ENCODE measurements around the gene HS2ST1. TPM values are rescaled to one million over a fixed set of nuclear protein-coding genes. Genes with fewer than 3 reads are reported as not detected.
"Not testable (repeated sequence)": the region's sequence is repeated elsewhere in the genome, so short reads cannot be mapped to it uniquely, and the experiment has no call there.

Gene HS2ST1
- total RNA-seq, 4 donors from 2014 or later, result 11.7 to 25.3 (median 16.9) TPM

DNA sequence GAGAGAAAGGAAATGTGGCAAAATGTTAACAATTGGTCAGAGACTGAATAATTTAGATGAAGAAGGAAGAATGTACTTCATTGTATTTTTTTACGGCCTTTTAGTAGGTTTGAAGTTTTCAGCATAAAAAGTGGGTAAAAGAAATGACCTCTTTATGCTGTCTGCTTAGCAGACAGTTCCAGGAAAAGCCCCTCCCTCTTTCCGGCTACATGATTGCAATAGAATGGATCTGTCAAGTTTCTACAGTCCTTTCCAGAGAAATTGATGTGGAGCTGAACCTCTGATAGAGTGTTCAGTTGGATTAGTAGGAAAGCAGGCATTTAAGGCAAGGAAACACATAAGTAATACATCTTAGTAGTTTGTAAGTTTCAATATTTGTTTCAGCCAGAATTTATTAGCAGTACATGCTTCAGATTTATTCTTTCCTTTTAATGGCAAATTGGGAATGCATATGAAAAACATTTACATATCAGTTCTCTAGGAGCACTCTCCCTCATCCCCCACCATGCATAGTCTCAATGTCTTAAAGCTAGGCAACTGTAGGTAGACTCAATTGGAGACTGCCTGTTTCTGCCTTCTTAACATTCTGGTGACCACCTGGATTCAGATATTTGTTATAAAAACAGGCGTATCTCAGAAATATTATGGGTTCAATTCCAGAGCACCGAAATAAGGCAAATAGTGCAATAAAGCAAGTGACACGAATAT, 36.4 kb downstream of the HS2ST1 start:
- no peak for DNase-seq (ENCODE audit: low spot score)
- TF ChIP-seq, protein P1, sequence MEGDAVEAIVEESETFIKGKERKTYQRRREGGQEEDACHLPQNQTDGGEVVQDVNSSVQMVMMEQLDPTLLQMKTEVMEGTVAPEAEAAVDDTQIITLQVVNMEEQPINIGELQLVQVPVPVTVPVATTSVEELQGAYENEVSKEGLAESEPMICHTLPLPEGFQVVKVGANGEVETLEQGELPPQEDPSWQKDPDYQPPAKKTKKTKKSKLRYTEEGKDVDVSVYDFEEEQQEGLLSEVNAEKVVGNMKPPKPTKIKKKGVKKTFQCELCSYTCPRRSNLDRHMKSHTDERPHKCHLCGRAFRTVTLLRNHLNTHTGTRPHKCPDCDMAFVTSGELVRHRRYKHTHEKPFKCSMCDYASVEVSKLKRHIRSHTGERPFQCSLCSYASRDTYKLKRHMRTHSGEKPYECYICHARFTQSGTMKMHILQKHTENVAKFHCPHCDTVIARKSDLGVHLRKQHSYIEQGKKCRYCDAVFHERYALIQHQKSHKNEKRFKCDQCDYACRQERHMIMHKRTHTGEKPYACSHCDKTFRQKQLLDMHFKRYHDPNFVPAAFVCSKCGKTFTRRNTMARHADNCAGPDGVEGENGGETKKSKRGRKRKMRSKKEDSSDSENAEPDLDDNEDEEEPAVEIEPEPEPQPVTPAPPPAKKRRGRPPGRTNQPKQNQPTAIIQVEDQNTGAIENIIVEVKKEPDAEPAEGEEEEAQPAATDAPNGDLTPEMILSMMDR (IDR thresholded peaks at IDR 0.05), result no peak
- no peak for ATAC-seq (ENCODE audit: low FRiP score)

DNA sequence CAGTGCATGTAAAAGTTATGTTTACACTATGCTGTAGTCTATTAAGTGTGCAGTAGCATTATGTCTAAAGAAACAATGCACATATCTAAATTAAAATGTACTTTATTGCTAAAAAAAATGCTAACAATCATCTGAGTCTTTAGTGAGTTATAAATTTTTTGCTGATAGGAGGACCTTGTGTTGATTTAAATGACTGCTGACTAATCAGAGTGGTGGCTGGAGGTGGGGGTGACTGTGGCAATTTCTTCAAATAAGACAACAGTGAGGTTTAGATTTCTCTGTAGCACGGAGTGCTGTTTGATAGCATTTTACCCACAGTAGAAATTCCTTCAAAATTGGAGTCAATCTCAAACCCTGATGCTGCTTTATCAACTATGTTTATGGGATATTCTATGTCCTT, 37.0 kb downstream of the HS2ST1 start:
- ATAC-seq (ENCODE audit: low FRiP score), result no peak
- TF ChIP-seq, protein P1 (IDR thresholded peaks at IDR 0.05), result no peak
- DNase-seq (ENCODE audit: low spot score), result no peak

DNA sequence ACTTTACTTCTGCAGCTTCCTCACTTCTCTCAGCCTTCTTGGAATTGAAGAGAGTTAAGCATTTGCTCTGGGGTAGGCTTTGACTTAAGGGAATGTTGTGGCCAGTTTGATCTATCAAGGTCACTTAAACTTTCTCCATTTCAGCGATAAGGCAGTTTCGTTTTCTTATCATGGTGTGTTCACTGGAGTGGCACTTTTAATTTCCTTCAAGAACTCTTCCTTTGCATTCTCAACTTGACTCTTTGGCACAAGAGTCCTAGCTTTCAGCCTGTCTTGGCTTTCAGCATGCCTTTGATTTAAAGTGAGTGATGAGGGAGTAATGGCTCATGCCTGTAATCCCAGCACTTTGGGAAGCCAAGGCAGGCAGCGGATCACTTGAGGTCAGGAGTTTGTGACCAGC, 38.7 kb downstream of the HS2ST1 start:
- DNase-seq (ENCODE audit: low spot score), result no peak
- TF ChIP-seq, protein P1 (IDR thresholded peaks at IDR 0.05), result no peak
- ATAC-seq (ENCODE audit: low FRiP score), result no peak

DNA sequence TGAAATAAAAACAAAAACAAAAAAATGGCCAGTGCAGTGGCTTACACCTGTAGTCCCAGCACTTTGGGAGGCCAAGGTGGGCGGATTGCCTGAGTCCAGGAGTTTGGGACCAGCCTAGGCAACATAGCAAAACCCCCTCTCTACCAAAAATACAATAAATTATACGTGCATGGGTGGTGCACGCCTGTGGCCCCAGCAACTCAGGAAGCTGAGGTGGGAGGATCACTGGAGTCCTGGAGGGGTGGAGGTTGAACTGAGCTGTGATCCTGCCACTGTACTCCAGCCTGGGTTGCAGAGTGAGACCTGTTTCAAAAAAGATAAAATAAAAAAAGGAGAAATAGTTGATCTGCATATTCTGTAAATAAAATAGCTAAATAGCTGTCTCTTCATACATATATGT, 41.2 kb downstream of the HS2ST1 start:
- DNase-seq (ENCODE audit: low spot score) (no peak), ATAC-seq (ENCODE audit: low FRiP score) (no peak)
- TF ChIP-seq, protein P1 (IDR thresholded peaks at IDR 0.05), result no peak

DNA sequence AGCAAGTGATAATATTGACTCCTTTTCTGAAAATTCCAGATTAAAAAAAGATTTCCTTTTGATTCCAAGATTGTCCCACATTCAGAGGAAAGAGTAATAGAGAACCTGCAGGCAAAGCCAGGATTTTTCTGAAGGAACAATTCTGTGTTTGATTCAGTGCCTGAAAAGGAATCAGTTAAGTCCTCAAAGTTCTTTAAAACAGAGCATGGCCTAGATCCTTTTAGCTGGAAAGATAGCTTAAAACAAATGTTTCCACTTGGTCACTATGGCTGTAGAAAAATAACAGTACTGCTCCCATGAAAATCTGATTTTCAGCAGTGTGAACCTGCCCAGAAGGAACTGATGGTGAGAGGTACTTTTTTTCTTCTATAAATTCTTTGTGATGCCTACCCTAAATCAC, 41.8 kb downstream of the HS2ST1 start:
- TF ChIP-seq, protein P1 (IDR thresholded peaks at IDR 0.05), result no peak
- DNase-seq (ENCODE audit: low spot score) (no peak), ATAC-seq (ENCODE audit: low FRiP score) (no peak)

DNA sequence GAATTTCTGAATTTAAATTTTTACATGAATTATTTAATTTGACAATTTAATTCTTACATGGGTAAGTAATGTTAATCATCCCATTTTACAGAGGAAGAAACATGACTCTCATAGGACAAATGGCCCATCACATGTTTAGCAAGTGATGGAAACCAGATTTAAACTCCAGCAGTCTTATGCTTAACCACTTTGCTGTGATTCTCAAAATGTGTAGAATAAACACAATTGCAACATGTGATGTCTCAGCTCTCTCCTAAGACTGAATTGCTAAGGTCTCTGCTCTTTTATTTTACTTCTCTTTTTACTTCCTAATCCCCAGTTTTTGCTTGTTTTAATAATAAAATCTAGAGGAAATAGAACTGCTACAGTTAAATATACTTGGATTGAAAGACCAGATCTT, 42.8 kb downstream of the HS2ST1 start:
- TF ChIP-seq, protein P1 (IDR thresholded peaks at IDR 0.05), result no peak
- DNase-seq (ENCODE audit: low spot score), result no peak
- ATAC-seq (ENCODE audit: low FRiP score), result no peak

DNA sequence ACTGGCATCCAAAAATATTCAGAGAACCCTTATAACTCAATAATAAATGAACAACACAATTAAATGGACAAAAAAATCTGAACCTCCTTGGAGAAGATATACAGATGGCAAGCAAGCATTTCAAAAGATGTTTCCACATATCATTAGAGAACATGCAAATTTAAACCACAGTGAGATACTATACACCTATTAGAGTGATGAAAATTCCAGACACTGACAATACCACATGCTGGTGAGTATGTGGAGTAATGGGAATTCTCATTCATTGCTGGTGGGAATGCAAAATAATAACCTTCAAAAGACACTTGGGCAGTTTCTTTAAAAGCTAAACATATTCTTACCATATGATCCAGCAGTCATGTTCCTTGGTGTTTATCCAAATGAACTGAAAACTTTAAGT, 46.1 kb downstream of the HS2ST1 start:
- TF ChIP-seq, protein P1 (IDR thresholded peaks at IDR 0.05), result no peak
- DNase-seq (ENCODE audit: low spot score) (no peak), ATAC-seq (ENCODE audit: low FRiP score) (no peak)

DNA sequence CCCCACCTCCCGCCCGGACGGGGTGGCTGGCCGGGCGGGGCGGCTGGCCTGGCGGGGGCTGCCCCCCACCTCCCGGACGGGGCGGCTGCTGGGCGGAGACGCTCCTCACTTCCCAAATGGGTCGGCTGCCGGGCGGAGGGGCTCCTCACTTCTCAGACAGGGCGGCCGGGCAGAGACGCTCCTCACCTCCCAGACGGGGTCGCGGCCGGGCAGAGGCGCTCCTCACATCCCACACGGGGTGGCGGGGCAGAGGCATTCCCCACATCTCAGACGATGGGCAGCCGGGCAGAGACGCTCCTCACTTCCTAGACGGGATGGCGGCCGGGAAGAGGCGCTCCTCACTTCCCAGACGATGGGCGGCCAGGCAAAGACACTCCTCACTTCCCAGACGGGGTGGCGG, 49.4 kb downstream of the HS2ST1 start:
- not testable (repeated sequence) for ATAC-seq (ENCODE audit: low FRiP score); DNase-seq (ENCODE audit: low spot score)
